GM18498 (cell line): ENCODE data around the gene LTA4H.
"Not testable (repeated sequence)": the region's sequence is repeated elsewhere in the genome, so short reads cannot be mapped to it uniquely, and the experiment has no call there.

Experiments used
- ATAC-seq: cut with Tn5 transposase; IDR thresholded peaks from one replicate; pipeline ENCODE4 v1.9.1; 2021; ENCODE audit warnings: mild to moderate bottlenecking, moderate library complexity; ENCODE audit not compliant: unreplicated experiment

The LTA4H gene

DNA sequence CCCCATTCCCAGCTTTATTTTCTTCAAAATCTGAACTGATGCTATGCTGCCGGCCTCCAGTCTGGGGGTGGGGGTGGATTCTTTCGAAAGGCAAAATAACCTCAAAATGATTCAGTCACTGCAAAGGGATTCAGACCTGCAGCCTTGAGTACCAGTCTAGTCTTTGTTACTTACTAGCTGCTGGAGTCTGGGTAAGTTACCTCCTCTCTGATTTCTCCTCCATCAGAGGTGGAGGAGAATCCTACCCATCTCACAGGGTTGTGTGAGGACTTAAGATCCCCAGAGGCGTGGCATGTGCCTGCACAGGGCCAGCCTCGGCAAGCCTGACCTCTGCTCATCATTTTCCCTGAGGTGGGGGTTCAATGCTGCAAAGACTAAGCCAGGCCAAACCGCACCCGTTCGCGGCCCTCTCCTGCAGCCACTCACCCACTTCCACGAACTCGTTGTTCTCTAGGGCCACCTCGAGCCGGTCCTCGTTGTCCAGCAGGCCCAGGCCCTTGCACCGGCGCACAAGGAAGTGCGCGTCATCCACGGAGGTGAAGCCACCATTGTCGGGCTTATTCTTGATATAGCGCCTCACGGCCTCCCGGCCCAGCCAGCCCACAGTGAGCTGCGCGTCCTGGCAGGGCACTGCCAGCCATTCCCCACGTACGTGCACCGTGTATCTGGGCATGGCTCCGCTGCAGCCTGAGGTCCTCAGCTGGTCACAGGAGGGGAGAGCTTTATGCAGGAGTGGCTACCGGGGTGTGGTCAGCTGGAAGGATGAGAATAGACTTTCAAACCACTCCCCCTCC is 40.0 kb downstream of the LTA4H start:
- ATAC-seq, result no peak

DNA sequence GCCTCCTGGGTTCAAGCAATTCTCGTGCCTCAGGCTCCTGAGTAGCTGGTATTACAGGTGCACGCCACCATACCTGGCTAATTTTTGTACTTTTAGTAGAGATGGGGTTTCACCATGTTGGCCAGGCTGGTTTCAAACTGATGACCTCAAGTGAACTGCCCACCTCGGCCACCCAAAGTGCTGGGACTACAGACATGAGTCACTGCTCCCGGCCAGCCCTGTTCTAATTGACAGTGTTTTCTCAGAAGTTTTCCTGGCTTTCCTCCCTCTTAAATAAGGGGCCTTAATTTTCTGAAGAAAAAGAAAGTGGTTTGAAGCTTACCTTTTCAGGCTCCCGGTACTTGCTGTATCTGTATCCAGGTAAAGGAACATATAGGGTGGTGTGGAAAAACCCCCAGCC is 40.9 kb downstream of the LTA4H start:
- no peak for ATAC-seq

DNA sequence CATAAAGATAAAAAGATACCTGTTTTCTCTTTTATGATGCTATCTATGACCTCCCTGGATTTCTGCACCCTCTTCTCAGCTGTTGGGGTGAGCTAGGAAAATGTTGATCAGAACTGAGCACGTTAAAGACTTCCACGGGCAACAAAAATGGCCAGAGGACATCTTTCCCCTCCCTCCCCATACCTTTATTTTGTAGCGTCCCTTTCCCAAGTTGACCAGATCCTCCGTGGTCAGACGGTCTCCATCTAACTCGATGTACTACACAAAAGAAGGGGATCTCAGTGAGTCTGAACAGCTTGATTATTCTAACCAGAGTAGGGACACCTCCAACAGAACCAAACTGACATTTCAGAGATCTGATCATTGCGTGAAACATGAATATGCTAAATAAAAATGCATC is 41.5 kb downstream of the LTA4H start:
- no peak for ATAC-seq

DNA sequence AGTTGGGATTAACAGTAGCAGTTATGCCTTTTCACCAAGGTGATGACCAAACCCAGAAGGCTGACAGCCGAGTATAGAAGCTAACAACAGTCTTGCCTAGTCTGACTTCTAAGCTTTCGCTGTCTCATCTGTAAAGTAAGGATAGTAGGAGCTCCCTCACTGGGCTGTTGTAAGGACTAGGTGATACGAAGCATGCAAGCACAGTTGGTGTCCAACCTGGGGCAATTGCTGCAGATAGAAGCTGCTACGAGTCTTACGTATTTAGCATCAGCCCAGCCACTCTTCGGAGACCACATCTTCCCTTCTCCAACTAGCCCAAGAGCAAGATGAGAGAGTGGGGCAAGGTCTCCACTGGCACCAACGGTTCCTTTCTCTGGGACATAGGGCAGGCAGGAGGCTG is 45.3 kb downstream of the LTA4H start:
- ATAC-seq, result no peak

DNA sequence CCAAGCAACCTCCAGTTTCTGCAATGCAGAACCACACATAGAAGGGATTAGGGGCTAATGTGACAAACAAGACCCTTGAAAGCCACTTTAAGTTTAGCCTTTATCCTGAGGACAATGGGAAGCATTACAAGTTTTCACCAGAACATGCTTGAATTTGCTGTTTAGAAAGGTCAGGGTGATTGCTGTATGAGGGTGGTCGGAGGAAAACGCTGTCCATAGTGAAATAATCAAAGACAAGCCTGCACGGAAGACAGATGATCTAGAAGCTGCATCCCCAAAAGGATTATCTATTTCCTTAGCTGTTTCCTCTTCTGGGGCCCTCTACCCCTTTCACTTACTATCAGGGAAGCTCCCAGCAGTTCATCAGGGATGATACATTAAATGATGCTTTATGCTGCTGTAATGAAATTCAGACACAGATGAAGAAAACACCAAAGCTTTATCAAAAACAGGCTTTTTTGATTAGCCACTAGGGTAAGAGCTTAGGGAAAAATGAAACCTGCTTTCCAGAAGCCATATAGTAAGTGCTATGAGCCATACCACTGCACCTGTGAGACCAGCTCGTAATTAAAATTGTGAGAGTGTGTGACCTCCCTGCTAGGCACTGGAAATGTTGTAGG is 45.8 kb downstream of the LTA4H start:
- no peak for ATAC-seq

DNA sequence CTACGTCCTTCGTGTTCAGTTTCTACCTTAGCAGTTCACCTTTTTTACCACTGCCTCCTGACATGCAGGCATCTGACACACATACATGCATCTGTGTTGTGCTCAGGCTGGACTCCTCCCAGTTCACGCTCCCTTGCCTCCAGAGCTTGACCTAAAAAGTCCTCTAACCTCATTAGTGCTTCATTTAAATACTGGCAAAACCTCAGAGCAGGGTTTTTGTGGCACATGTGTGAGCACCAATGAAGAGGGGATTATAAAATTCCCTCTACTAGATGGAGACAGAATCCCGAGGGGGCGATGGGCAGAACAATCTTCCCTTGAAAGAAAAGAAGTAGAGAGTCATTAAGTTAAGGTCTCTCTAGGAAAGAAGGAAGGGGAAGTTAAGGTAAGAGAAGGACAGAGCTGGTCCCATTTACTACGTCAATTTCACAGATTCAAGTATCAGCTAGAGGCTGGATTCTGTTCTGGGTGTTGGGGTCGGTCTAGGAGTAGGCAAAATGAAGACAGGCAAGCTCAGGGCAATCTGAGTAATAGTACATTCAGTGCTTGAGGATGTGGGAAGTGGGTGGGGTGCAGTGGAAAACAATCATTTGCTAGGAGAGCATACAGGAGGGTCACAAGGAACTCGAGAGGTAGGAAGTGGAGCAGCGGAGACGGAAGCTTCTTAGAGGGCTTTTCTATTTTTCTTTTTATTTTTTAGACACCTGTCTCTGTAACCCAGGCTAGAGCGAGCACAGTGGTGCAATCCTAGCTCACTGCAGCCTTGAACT is 46.7 kb downstream of the LTA4H start:
- no peak for ATAC-seq

DNA sequence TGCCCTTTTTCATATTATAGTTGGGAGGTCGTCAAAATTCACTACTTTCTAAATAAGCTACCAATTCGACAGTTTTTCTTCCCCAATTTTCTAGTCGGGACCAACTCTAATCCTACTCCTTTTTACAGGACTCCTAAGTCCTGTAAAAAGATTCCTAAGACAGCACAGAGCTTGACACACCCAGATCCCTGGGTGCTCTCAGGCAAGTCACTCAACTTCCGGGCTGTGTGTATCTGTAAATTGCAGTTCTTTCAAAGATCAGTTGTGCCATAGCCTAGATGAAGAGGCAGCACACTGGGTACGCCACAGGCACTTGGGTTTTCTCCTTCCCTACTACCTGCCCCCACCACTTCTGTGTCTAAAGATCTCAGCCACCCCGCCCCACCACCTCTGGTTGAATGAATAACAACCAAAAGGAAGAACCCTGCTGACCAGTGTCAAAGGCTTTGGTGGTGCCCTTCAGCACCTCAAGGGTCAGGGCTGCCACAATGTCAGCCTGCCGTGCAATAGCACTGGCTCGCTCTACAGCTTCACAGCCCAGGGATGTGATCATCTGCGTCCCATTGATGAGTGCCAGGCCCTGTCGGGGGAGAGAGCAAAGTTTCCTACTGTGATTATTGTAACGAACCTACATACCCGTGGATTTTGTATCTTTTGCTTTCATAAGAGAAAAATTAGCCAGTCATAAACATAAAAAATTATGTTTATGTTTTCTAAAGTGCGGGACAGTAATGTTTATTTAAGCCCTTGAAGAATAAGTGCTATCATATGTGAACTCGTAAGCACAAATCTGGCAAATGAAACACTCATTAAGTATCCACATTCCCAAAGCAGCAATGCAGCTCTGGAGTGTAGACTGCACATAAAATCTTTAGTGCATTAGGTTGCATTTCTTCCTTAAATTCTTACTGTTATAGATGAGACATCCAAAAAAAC is 48.5 kb downstream of the LTA4H start:
- no peak for ATAC-seq

DNA sequence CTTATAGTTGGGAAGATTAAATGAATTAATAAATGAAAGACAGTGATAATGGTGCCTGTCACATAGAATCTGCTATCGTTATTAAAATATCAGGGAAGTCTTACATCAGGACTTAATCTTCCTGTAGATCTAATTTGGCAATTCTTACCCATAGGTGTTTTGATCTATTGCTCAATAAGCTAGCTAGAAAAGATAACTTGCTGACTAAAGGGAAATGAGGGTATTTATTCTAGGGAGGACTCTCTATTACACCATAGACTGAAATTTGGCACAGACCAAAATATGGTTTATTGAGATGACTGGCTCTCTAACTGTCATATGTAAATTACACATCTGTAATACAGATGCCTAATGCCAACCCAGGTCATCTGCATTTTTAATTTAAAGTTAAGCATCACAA is 50.7 kb downstream of the LTA4H start:
- no peak for ATAC-seq

DNA sequence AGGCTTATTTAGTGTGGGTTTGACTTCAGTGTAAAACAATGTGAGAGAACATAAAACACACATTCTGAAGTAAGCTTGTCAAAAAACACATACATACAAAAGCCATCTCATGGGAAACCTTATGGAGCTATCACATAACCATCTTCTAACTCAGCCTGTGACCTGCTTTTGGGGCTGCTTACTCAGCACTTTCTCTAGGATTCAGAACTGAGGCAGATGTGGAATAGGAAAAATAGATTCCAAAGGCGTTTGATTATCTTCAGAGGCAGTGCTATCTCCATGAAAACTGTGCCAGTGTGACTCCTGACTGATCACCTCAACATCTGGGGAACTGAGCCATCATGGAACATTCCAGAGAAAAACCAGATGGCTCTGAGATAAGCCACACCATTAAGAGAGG is 52.8 kb downstream of the LTA4H start:
- no peak for ATAC-seq

DNA sequence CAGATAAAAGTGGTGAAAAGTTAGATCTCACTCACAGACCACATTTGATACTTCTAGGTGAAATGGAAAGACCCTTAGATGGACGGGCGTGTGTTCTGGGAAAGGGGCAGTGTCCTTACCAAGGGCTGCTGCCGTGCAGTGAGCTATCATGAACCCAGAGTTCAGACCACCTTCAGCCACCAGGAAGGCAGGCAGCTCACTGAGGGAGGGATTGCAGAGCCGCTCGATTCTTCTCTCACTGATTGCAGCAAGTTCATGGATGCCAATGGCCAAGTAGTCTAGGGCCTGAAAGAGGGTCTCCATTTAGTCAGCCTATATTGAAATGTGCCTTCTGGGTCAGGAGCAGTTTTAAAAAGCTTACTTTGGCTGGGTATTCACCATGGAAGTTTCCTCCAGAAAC is 55.0 kb downstream of the LTA4H start:
- no peak for ATAC-seq

DNA sequence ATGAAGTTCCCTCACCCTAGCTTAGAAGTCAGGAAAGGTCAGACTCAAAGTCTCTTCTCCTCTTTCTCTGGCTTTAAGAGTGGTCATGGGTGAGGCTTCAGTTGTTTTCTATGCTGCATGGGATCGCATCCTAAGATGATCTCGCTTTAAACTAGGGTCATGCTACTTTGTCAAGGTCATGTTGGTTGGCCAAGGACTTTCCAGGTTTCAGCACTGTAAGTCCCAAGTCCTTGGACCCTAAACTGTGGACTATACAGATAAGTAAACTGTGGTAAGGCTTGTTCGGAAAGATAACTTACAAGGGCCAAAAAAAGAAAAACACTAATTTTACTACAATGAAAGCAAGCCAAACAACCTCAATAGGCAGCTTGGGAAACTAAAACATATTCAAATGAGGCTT is 56.6 kb downstream of the LTA4H start:
- ATAC-seq, result no peak

DNA sequence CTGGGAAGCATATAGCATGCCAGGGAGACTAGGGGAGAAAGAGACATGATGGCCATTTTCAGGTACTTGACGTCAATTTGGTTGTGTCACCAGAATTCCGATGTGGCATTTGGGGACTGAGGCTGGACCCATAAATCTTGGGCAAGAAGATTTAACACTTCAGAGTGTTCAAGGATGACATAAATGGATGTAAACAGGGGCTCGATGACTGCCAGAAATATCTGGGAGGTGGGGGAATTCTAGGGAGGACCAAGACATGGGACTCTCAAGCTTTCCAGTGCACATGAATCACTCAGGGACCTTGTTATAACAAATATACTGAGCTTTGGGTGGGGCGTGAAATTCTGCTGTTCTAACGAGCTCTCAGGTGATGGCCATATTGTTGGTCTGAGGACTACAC is 57.0 kb downstream of the LTA4H start:
- no peak for ATAC-seq

DNA sequence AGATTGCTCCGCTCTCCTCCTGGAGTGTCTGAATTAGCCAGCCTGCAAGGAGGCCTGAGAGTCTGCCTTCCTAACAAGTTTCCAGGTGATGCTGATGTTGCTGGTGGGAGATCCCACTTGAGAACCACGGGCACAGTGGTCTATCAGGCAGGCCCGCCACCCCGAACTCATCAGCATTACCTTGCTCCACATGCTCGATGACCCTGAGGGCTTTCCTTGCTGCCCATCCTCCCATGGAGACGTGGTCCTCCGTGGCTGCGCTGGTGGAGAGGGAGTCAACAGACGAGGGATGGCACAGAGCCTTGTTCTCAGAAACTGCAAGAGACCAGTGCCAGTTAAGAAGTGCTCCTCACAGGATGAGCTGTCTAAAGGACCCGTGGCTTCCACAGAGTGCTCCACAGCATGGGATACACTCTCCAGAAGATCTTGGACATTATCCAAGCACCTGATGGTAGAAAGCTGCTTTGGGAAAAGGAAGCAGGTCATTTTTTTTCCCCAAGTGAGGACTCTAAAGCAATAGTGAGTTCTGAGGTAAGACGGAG is 57.6 kb downstream of the LTA4H start:
- ATAC-seq, result no peak

DNA sequence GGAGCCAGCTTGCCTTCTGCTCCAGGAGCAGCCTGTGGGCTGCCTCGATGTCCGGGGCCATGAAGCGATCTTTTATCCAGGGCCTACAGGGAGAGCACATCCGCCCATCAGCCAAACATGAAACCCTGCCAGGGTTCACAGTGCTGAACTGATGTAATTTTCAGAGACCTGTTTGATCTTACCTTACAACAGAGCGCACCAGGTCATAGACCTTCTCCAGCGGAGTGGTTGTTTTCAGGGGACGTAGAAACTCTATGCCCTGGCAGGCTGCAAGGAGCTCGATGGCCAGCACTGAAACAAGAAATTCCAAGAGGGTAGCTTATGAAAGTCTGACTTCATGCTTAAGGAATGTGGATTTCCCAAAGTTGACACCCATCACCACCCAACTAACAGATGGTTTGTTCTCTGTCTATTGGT is 59.0 kb downstream of the LTA4H start:
- no peak for ATAC-seq

DNA sequence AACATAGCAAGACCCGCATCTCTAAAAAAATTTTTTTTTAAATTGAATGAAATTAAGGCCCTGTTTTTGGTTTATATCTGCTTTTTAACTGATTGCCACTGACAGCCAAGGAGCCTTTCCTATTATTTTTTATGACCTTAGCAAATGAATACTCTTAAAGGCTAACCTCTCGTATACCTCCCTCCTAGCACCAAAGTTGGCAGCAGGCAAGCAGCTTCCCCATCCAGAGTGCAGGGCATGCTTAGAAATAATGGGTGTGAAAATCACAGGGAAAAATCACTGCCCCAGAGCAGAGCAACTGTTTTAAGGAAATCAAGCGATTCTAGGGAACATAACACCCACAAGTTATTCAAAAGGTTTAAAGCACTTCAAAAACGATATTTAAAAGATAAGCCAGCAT is 59.9 kb downstream of the LTA4H start:
- no peak for ATAC-seq

DNA sequence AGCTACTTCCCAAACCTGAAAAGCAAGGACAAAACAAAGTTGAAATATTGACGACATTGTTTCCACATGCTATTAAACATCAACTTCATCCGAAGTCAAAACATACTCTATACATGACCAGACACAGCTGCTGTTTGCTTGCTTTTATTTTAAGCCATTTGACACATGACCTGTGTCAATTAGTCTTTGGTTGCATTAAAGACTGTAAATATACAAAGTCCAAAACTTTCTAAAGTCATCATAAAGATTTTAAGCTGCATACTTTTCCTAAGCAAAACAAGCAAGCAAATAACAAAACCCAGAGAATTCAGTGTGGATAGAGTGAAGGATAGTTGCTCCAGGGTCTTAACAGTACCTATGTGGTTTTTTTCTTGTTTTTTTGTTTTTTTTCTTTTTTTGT is 61.0 kb downstream of the LTA4H start:
- no peak for ATAC-seq

DNA sequence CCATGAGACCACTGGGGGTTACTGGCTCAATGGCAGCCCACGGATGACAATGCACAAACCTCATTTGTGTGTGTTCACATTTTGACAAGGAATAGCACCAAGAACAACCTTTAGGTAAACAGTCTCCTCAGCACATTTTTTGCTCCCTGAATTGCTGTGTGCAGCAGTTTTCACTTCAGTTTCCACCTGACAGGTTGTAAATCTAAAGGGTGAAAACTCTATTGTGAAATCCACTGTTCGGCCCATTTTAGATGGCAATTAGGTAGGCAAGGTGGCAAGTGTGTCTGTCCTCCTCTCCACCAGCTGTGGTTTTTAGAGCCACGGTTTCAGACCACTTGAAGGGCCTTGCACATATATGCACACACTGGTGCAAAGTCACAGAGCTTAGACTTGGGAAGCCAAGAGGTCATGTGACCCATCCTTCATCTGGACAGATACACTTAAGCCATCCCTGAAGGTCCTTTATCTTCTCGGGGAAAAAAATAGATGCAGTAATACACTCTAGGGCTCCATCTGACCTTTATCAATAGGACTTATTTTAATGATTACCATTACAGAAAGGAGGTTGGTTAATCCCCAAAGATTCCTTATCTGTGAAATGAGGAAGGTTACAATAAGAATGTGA is 62.4 kb downstream of the LTA4H start:
- ATAC-seq, result no peak

DNA sequence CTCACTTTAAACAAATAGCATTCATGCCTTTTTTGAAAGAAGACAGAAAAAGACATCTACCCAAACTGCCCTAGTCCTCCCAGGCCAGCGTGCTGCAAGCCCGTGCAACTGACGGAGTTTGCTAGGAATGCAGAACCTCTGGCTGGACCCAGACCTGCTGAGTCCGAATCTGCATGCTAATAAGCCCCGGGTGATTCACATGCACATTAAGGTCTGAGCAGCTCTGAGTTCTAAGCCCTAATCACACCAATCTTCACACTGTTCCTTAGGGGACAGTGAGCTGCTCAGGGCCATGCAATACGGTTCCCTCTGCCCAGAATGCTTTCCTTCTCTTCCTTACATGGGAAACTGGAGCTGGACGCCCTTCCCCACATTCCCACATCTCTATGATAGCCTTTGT is 64.5 kb downstream of the LTA4H start:
- ATAC-seq, result no peak

DNA sequence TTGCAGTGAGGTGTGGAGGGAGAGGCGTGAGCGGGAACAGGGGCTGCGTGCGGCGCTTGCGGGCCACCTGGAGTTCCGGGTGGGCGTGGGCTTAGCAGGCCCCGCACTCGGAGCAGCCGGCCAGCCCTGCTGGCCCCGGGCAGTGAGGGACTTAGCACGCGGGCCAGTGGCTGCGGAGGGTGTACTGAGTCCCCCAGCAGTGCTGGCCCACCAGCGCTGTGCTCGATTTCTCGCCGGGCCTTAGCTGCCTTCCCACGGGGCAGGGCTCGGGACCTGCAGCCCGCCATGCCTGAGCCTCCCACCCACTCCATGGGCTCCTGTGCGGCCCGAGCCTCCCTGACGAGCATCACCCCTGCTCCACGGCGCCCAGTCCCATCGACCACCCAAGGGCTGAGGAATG is 66.3 kb downstream of the LTA4H start:
- ATAC-seq, result not testable (repeated sequence)

DNA sequence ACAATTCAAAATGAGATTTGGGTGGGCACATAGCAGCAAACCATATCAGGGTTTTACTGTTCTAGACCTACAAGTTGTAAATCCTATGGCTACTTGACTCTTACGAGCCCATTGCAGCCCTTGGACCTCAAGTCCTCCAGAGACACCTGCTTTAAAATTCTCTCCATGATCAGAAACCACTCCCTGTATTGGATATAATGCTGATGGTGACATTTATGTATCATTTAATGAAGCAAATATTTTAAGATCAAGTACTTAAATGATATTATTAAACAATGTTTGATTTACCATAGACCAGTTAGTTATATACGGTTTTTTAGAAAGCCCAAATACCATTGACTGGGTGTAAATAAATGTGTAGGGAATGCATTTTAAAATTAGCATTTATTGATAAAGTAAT is 68.1 kb downstream of the LTA4H start:
- no peak for ATAC-seq
